A673 (cell line): ENCODE measurements around the gene PDLIM1. TPM values are rescaled to one million over a fixed set of nuclear protein-coding genes. Genes with fewer than 3 reads are reported as not detected.

Experiments used
- BruUV-seq: library from RNA; stranded (reverse); fragments of 400-500 nt; replicated peaks from 2 replicates; lab custom pipeline; 2021; lab: Mats Ljungman, UMichigan
- CTCF ChIA-PET: fragments of 300-600 bp; sonication (Branson Sonifier 250); formaldehyde crosslinking; loops from one replicate; lab custom pipeline; 2022; ENCODE audit warnings: antibody characterized with exemption; lab: Charles Lee
- POLR2A ChIA-PET: fragments of 300-600 bp; sonication (Branson Sonifier 250); formaldehyde crosslinking; loops from one replicate; lab custom pipeline; 2022; ENCODE audit warnings: antibody characterized with exemption; ENCODE audit not compliant: low non-redundant PET; lab: Charles Lee
- DNase-seq: peaks from one replicate; pipeline ENCODE4 v3.0.0-alpha.2; 2015; ENCODE audit warnings: low spot score
- H3K27ac ChIP-seq: fragments of 200-600 bp; sonication (generic); 2 replicates; pipeline ENCODE4 v1.5.1; 2016; ENCODE audit warnings: mixed run types, low read depth, mild to moderate bottlenecking, mixed read lengths, antibody characterized with exemption, low read length; ENCODE audit not compliant: poor library complexity, severe bottlenecking
- H3K27me3 ChIP-seq: fragments of 200-600 bp; sonication (generic); replicated peaks from 2 replicates; pipeline ENCODE4 v1.6.1; 2017; ENCODE audit warnings: mixed run types, low read depth, mild to moderate bottlenecking, mixed read lengths, antibody characterized with exemption, low read length; ENCODE audit not compliant: insufficient read depth, poor library complexity
- H3K36me3 ChIP-seq: fragments of 200-600 bp; sonication (generic); 2 replicates; pipeline ENCODE4 v1.6.1; 2016; ENCODE audit warnings: mixed run types, mild to moderate bottlenecking, mixed read lengths, antibody characterized with exemption, low read length; ENCODE audit not compliant: insufficient read depth, poor library complexity, severe bottlenecking
- H3K4me1 ChIP-seq: fragments of 200-600 bp; sonication (generic); 2 replicates; pipeline ENCODE4 v1.6.1; 2017; ENCODE audit warnings: mixed run types, mild to moderate bottlenecking, mixed read lengths, antibody characterized with exemption, low read length; ENCODE audit not compliant: insufficient read depth, poor library complexity, severe bottlenecking
- H3K4me3 ChIP-seq: fragments of 200-600 bp; sonication (generic); 2 replicates; pipeline ENCODE4 v1.5.1; 2016; ENCODE audit warnings: low read depth, mixed run types, mild to moderate bottlenecking, mixed read lengths, low read length; ENCODE audit not compliant: poor library complexity, severe bottlenecking
- H3K9me3 ChIP-seq: fragments of 200-600 bp; sonication (generic); 2 replicates; pipeline ENCODE4 v1.6.1; 2016; ENCODE audit warnings: mixed run types, low read depth, mild to moderate bottlenecking, mixed read lengths, antibody characterized with exemption, low read length; ENCODE audit not compliant: poor library complexity, severe bottlenecking
- EZH2 ChIP-seq: fragments of 200-600 bp; sonication (generic); IDR thresholded peaks from 2 replicates; pipeline ENCODE4 v1.6.1; 2017; ENCODE audit warnings: borderline replicate concordance, low read depth, mild to moderate bottlenecking, mixed read lengths, antibody characterized with exemption, low read length; ENCODE audit not compliant: poor library complexity, severe bottlenecking
- intact Hi-C: fragments of 100-400 bp; cut with micrococcal nuclease; formaldehyde crosslinking; loops from one replicate; pipeline ENCODE4 v1.10.0; 2022; ENCODE audit not compliant: unreplicated experiment
- total RNA-seq: library from RNA; stranded (reverse); gene quantifications from 2 replicates; pipeline ENCODE4 v1.2.3, GENCODE V29; 2021
- TF ChIP-seq, protein P1 (sequence below): fragments of 300-800, 200-600 bp; sonication (generic); conservative IDR thresholded peaks from 2 replicates; pipeline ENCODE4 v1.5.1; 2017; ENCODE audit warnings: low read depth, mild to moderate bottlenecking, antibody characterized with exemption, low read length, moderate library complexity, mixed read lengths

PDLIM1 gene
- total RNA-seq, 1 experiment from 2014 or later, result 0.32 TPM

DNA sequence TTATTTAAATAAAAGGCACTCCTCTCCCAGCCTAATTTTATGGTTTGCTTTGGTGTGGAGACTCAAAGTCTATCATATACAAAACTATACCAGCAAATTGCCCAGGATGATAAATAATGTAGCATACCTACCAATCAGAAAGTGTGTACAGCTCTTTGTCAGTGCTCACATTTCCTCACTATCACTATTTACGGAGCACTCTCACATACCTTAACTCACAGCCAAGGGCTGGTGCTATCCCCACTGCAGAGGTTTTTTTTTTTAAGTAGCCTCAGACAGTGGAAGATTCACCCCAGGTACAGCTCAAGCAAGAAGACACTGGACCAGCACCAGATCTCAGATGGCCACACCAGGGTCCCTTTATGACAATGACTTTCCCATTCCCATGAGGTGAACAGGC lies 2.5 kb downstream of the PDLIM1 start:
- POLR2A ChIA-PET, result no interaction called here
- Histone ChIP-seq H3K27me3 (peaks cover 70% of the 10 kb centered on the region), H3K4me1 (no peaks in the 10 kb centered on the region), H3K36me3 (no peaks in the 10 kb centered on the region), H3K4me3 (no peak overlapping the region), H3K27ac (no peak overlapping the region), H3K9me3 (no peaks in the 10 kb centered on the region)
- no TSS peak for BruUV-seq
- TF ChIP-seq, protein P1, sequence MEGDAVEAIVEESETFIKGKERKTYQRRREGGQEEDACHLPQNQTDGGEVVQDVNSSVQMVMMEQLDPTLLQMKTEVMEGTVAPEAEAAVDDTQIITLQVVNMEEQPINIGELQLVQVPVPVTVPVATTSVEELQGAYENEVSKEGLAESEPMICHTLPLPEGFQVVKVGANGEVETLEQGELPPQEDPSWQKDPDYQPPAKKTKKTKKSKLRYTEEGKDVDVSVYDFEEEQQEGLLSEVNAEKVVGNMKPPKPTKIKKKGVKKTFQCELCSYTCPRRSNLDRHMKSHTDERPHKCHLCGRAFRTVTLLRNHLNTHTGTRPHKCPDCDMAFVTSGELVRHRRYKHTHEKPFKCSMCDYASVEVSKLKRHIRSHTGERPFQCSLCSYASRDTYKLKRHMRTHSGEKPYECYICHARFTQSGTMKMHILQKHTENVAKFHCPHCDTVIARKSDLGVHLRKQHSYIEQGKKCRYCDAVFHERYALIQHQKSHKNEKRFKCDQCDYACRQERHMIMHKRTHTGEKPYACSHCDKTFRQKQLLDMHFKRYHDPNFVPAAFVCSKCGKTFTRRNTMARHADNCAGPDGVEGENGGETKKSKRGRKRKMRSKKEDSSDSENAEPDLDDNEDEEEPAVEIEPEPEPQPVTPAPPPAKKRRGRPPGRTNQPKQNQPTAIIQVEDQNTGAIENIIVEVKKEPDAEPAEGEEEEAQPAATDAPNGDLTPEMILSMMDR, result no peak
- no peak for TF ChIP-seq EZH2
- CTCF ChIA-PET, result no interaction called here
- no peak for DNase-seq
- intact Hi-C loops, result no loop called here

DNA sequence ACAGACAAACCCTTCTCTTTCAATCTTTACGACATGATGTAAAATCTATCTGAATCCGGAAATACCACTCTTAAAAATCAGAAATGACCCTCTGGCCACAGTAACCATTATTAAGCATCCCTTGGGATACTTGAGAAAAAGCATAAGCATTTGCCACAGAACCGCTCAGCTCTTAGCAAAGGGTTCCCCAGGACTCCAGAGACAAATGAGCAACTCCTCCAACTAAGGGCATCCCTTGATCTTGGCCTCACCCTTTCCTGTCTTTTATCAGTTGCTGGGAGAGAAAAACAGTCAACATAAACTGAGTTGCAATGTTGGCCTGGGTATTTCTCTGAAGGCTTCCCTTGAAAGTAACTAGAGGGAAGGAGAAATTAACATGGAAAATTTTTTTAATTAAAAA lies 3.5 kb downstream of the PDLIM1 start:
- no peak overlapping the region for H3K27ac ChIP-seq
- H3K9me3 ChIP-seq, result no peaks in the 10 kb centered on the region
- intact Hi-C loops, result no loop called here
- TF ChIP-seq, protein P1, result no peak
- TF ChIP-seq EZH2, result no peak
- peaks cover 62% of the 10 kb centered on the region for H3K27me3 ChIP-seq
- ChIA-PET POLR2A (no interaction called here), CTCF (no interaction called here)
- H3K4me1 ChIP-seq, result no peaks in the 10 kb centered on the region
- no peaks in the 10 kb centered on the region for H3K36me3 ChIP-seq
- no peak for DNase-seq
- H3K4me3 ChIP-seq, result no peak overlapping the region
- no TSS peak for BruUV-seq

DNA sequence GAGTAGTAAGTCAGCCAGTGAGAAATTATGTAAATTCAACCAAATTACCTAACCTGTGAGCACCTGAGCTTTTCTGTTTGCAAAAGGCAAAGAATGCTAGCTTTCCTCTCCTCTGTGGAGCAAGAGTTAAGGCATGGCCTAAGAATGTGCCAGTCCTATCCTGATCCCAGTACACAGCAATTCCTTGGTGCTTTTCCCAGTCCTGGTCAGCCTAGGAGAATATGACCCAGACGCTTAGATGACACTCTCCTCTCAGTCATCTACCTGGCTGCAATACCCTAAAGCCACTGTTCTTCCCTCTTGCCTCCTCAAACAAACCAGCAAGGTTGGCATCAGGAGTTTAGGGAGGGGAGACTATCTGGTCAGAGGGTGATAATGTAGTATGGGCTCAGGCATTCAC lies 4.1 kb downstream of the PDLIM1 start:
- intact Hi-C loops, result no loop called here
- CTCF ChIA-PET, result interaction anchor here (0.6 kb wide), 1 partner anchor 285 kb away, joined by 6 read pairs; no protein-coding TSS in a partner anchor

DNA sequence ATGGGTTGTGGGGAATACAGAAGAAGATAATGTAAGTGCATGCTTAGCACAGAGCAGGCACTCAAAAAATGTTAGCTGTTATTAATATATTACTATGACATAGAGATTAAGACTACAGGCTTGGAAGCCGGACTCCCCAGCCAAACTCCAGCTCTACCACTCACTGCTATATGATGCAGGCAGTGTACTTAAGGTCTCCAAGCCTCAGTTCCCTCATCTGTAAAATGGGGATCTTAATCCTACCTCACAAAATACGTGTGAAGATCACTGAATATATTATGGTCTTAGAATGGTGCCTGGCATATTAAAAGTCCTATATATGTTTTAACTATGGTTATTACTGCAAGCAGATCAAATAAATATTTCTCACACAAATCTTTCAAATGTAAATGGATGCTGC lies 5.2 kb downstream of the PDLIM1 start:
- BruUV-seq, result no TSS peak
- Histone ChIP-seq H3K4me1 (no peaks in the 10 kb centered on the region), H3K27ac (no peak overlapping the region), H3K9me3 (no peaks in the 10 kb centered on the region), H3K4me3 (no peak overlapping the region), H3K36me3 (no peaks in the 10 kb centered on the region), H3K27me3 (peaks cover 46% of the 10 kb centered on the region)
- DNase-seq, result no peak
- intact Hi-C loops, result no loop called here
- ChIA-PET POLR2A (no interaction called here), CTCF (no interaction called here)
- no peak for TF ChIP-seq EZH2
- TF ChIP-seq, protein P1, result no peak

More for the DNA sequence above, 4.1 kb downstream of the PDLIM1 start:
- POLR2A ChIA-PET, result no interaction called here
- Histone ChIP-seq H3K4me3 (no peak overlapping the region), H3K27ac (no peak overlapping the region), H3K36me3 (no peaks in the 10 kb centered on the region), H3K4me1 (no peaks in the 10 kb centered on the region), H3K9me3 (no peaks in the 10 kb centered on the region), H3K27me3 (peaks cover 56% of the 10 kb centered on the region)
- no peak for DNase-seq
- TF ChIP-seq EZH2, result no peak
- no TSS peak for BruUV-seq
